HepG2 (cell line): ENCODE results near the gene TNNI3. TPM values are rescaled to one million over a fixed set of nuclear protein-coding genes. Genes with fewer than 3 reads are reported as not detected.

Experiments used
- ATAC-seq: fragments of 200-7000 bp; cut with Tn5 transposase; 3 replicates; pipeline ENCODE4 v1.9.1; 2020; ENCODE audit warnings: mild to moderate bottlenecking, moderate library complexity
- BruUV-seq: library from RNA; stranded (reverse); fragments of 400-500 nt; replicated peaks from 2 replicates; lab custom pipeline; 2021; lab: Mats Ljungman, UMichigan
- CTCF ChIA-PET: fragments of 300-600 bp; formaldehyde crosslinking; extraction: SDS; loops from one replicate; lab custom pipeline; 2021; ENCODE audit warnings: low total read pairs, inconsistent platforms, low intra/inter-chr PET ratio; lab: Yijun Ruan, JAX
- POLR2A ChIA-PET: fragments of 350-600 bp; sonication (Branson Sonifier 250); formaldehyde crosslinking; loops from one replicate; lab custom pipeline; 2020; ENCODE audit warnings: antibody characterized with exemption, inconsistent platforms; lab: Yijun Ruan, JAX
- DNase-seq: peaks from one replicate; pipeline ENCODE4 v3.0.0-alpha.2; 2015; ENCODE audit warnings: low spot score
- FAIRE-seq: peaks from 3 replicates; lab custom pipeline; 2011; peaks lifted over from hg19 to GRCh38; lab: Jason Lieb, UNC
- H2AFZ ChIP-seq: one replicate; pipeline ENCODE4 v1.6.1; 2011; ENCODE audit warnings: low read length, inconsistent platforms
- H3K27ac ChIP-seq: fragments of 300-600 bp; 3 replicates; pipeline ENCODE4 v1.8.0; 2011; ENCODE audit warnings: mixed run types, mild to moderate bottlenecking, mixed read lengths, low read length, inconsistent platforms; ENCODE audit not compliant: insufficient read depth; ENCODE audit errors: extremely low read length
- H3K27me3 ChIP-seq, 2 experiments: fragments of 200-600 bp in 1 of 2; 2 replicates in 1 of 2; 3 replicates in 1 of 2; pipeline versions ENCODE4 v1.6.0 to v1.8.0; 2011; ENCODE audit warnings: low read length in 2 of 2, mild to moderate bottlenecking in 2 of 2, moderate library complexity in 2 of 2, inconsistent platforms in 1 of 2; ENCODE audit not compliant: insufficient read depth in 2 of 2, control insufficient read depth in 1 of 2
- H3K36me3 ChIP-seq, 2 experiments: fragments of 200-600 bp in 1 of 2; replicated peaks in 1 of 2; 2 replicates in 1 of 2; 3 replicates in 1 of 2; pipeline versions ENCODE4 v1.5.1 to v1.8.0; 2011; ENCODE audit warnings: low read length in 2 of 2, inconsistent platforms in 1 of 2; ENCODE audit not compliant: insufficient read depth in 2 of 2, control insufficient read depth in 1 of 2
- H3K4me1 ChIP-seq: 2 replicates; pipeline ENCODE4 v1.5.1; 2012; ENCODE audit warnings: low read length, inconsistent platforms; ENCODE audit not compliant: insufficient read depth
- H3K4me2 ChIP-seq: 2 replicates; pipeline ENCODE4 v1.6.0; 2011; ENCODE audit warnings: low read depth, low read length, inconsistent platforms
- H3K4me3 ChIP-seq, 3 experiments: fragments of 200-600 bp in 1 of 3; sonication (generic), shearing (Covaris generic) in 1 of 3; replicated peaks in 1 of 3; 2 replicates each; pipeline ENCODE4 v1.5.1; 2011 to 2016; ENCODE audit warnings: low read length in 3 of 3, inconsistent platforms in 2 of 3, low read depth in 2 of 3, mild to moderate bottlenecking in 2 of 3, control low read depth in 1 of 3, mixed read lengths in 1 of 3; ENCODE audit not compliant: insufficient read depth in 1 of 3
- H3K79me2 ChIP-seq: one replicate; pipeline ENCODE4 v1.6.1; 2011; ENCODE audit warnings: low read length, inconsistent platforms; ENCODE audit not compliant: insufficient read depth
- H3K9ac ChIP-seq: 2 replicates; pipeline ENCODE4 v1.6.0; 2011; ENCODE audit warnings: mild to moderate bottlenecking, low read depth, low read length, inconsistent platforms; ENCODE audit not compliant: insufficient read depth
- H3K9me3 ChIP-seq: 2 replicates; pipeline ENCODE4 v1.5.1; 2012; ENCODE audit warnings: mild to moderate bottlenecking, low read length
- H4K20me1 ChIP-seq: 2 replicates; pipeline ENCODE4 v1.6.0; 2011; ENCODE audit warnings: inconsistent platforms, mild to moderate bottlenecking, low read length, moderate library complexity; ENCODE audit not compliant: insufficient read depth
- EHMT2 ChIP-seq: fragments of 200-600 bp; sonication (generic); IDR thresholded peaks from 2 replicates; pipeline ENCODE4 v1.7.0; 2017; ENCODE audit warnings: antibody characterized with exemption, low read depth, low read length, borderline replicate concordance
- FUBP1 ChIP-seq: sonication (generic); formaldehyde crosslinking; IDR thresholded peaks from 2 replicates; pipeline ENCODE4 v1.5.1; 2020; ENCODE audit warnings: missing genetic modification reagents, mild to moderate bottlenecking, borderline replicate concordance
- GTF2F1 ChIP-seq: fragments of 150-350 bp; IDR thresholded peaks from 2 replicates; pipeline ENCODE4 v1.6.1; 2014; ENCODE audit warnings: low read length
- IRF9 ChIP-seq: sonication (generic); formaldehyde crosslinking; IDR thresholded peaks from 2 replicates; pipeline ENCODE4 v1.8.0; 2022; ENCODE audit warnings: missing genetic modification reagents, mild to moderate bottlenecking, borderline replicate concordance
- SMAD3 ChIP-seq: sonication (generic); formaldehyde crosslinking; IDR thresholded peaks from 2 replicates; pipeline ENCODE4 v1.4.0; 2020; ENCODE audit warnings: missing genetic modification reagents
- XRCC5 ChIP-seq: fragments of 200-400 bp; formaldehyde crosslinking; optimal IDR thresholded peaks from 2 replicates; pipeline ENCODE3; 2017; ENCODE audit warnings: mild to moderate bottlenecking, low read length
- ZFX ChIP-seq: sonication (generic); formaldehyde crosslinking; IDR thresholded peaks from 2 replicates; pipeline ENCODE4 v1.4.0; 2020; ENCODE audit warnings: mild to moderate bottlenecking, low read depth, missing genetic modification reagents, moderate library complexity
- ZHX2 ChIP-seq, 2 experiments: sonication (generic) in 1 of 2; formaldehyde crosslinking in 1 of 2; IDR thresholded peaks; 2 replicates each; pipeline versions ENCODE4 v1.6.1 to v1.9.0; 2014 to 2022; ENCODE audit warnings: antibody characterized with exemption in 1 of 2, borderline replicate concordance in 1 of 2, inconsistent platforms in 1 of 2, low read depth in 1 of 2, missing genetic modification reagents in 1 of 2
- ZNF263 ChIP-seq: sonication (generic); formaldehyde crosslinking; IDR thresholded peaks from 2 replicates; pipeline ENCODE4 v1.4.0; 2020; ENCODE audit warnings: missing genetic modification reagents
- ZSCAN5A ChIP-seq: sonication (generic); formaldehyde crosslinking; IDR thresholded peaks from 2 replicates; pipeline ENCODE4 v1.8.0; 2022; ENCODE audit warnings: mild to moderate bottlenecking, missing genetic modification reagents, borderline replicate concordance
- WGBS: methylation state at CpG from one replicate; pipeline ENCODE4 v1.1.6; 2017; ENCODE audit warnings: low lambda C conversion rate; 5-methylcytosine and 5-hydroxymethylcytosine counted together
- in situ Hi-C: cut with HindIII; loops from 2 replicates; pipeline ENCODE4 v1.10.0; 2017; ENCODE audit warnings: low pct_unique_long_range_greater_than_20kb; ENCODE audit not compliant: extremely low pct_ligation_motif_present
- intact Hi-C: fragments of 100-400 bp; cut with micrococcal nuclease; formaldehyde crosslinking; loops from one replicate; pipeline ENCODE4 v1.10.0; 2022; ENCODE audit not compliant: unreplicated experiment
- polyA plus RNA-seq, 8 experiments: library from polyadenylated mRNA; depleted of rRNA in 3 of 8; stranded (reverse) in 7 of 8; unstranded in 1 of 8; fragments of >200 nt; fragmentation: Illumina TruSeq in 4 of 8; extraction: Trizol in 4 of 8; gene quantifications; 2 replicates each; pipeline versions ENCODE4 v1.2.1 to v1.2.3, GENCODE V29; 2011 to 2016; ENCODE audit warnings: low read depth in 4 of 8, missing spikeins in 1 of 8, mixed read lengths in 1 of 8; ENCODE audit not compliant: insufficient read depth in 1 of 8
- total RNA-seq, 5 experiments: library from RNA; depleted of rRNA; stranded (reverse); fragments of >200 nt; fragmentation: Illumina TruSeq; extraction: Trizol; gene quantifications; 2 replicates each; pipeline ENCODE4 v1.2.3, GENCODE V29; 2016; ENCODE audit warnings: low read depth in 1 of 5

TNNI3 gene
- total and polyA plus RNA-seq, 2 of the 13 experiments (the other 11 are each of a cell fraction or from before 2014, with no cell fraction given), result 3.5 to 3.7 TPM

DNA sequence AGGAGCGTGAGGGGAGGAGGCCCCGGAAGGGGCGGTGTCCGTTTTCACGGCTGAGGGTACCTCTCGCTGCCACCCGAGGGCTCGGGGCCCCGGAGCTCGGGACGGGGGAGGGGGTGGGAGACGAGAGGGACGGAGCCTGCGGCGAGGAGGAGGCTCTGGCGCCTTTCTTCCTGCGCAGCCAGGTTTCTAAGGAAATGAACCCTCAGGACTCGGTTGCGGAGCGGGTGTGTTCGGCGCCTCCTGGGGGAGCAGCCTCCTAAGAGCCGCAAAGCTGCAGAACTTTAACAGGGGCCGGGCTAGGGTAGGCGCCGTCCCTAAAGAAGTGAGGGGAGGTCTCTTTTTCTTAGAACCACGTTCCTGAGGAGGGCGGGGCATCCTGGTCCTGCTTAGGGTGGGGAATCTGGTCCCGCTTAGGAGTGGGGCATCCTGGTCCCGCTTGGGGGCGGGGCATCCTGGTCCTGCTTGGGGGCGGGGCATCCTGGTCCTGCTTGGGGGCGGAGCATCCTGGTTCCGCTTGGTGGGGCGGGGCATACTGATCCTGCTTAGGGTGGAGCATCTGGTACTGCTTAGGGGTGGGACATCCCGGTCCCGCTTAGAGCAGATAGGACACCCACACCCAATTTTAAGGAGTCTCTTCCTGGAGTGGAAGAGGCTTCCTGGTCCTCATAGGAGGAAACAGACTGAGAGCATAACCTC, 16.3 kb upstream of the TNNI3 start (continued):
- TF ChIP-seq ZSCAN5A (CRISPR knock-in tag) (no peak), EHMT2 (no peak), XRCC5 (no peak), SMAD3 (CRISPR knock-in tag) (no peak), ZNF263 (CRISPR knock-in tag) (no peak), FUBP1 (CRISPR knock-in tag) (no peak), GTF2F1 (no peak)

GRCh38 chr19:55173186-55173713, 15.7 kb upstream of the TNNI3 start:
- Histone ChIP-seq H3K36me3 (no peaks in the 10 kb centered on the region), H3K79me2 (no peaks in the 10 kb centered on the region), H4K20me1 (no peaks in the 10 kb centered on the region), H3K27ac (no peak overlapping the region), H2AFZ (no peak overlapping the region), H3K27me3 (peaks cover 3 to 45% of the 10 kb centered on the region in 2 experiments), H3K4me3 (peak overlapping the region; percentile 51 to 77 (median 64)), H3K4me1 (peaks cover 20% of the 10 kb centered on the region), H3K4me2 (peak overlapping the region; percentile 94), H3K9ac (peak overlapping the region; percentile 10; the same call in 1 of the 2 replicates), H3K9me3 (no peaks in the 10 kb centered on the region)
- POLR2A ChIA-PET, result interaction anchor here (0.9 to 1.7 kb wide), 3 partner anchors 33 to 234 kb away, joined by 3 to 7 read pairs (median 3); partner anchors contain the start of genes PTPRH and UBE2S
- CTCF ChIA-PET, result no interaction called here
- peak; percentile 32 for ATAC-seq
- no peak for FAIRE-seq
- intact Hi-C loops (no loop called here), in situ Hi-C loops (no loop called here)
- DNase-seq, result no peak
- WGBS, result 2% methylated on average over 14 of the region's 32 CpGs
- no TSS peak for BruUV-seq
- TF ChIP-seq ZHX2 (IDR thresholded peaks at IDR 0.05; ENCODE audit: low read depth) (no peak), ZHX2 (CRISPR knock-in tag; IDR thresholded peaks at IDR 0.05; ENCODE audit: borderline replicate concordance) (no peak), ZFX (peak; percentile 19; the same call in 1 of the 2 replicates), IRF9 (CRISPR knock-in tag) (no peak)
